HG02623 (cell line): ENCODE measurements around the gene NUDT6.
"Not testable (repeated sequence)": the region's sequence is repeated elsewhere in the genome, so short reads cannot be mapped to it uniquely, and the experiment has no call there.

Source experiments
- ATAC-seq: cut with Tn5 transposase; IDR thresholded peaks from one replicate; pipeline ENCODE4 v1.9.1; 2021; ENCODE audit warnings: moderate library complexity; ENCODE audit not compliant: unreplicated experiment

NUDT6 gene

GRCh38 chr4:122921971-122922876 is at the start of gene NUDT6:
NUDT6 (minus strand) TSS chr4:122922597; CDS start chr4:122922572, 25 bp downstream.
- peak; percentile 55 for ATAC-seq

DNA sequence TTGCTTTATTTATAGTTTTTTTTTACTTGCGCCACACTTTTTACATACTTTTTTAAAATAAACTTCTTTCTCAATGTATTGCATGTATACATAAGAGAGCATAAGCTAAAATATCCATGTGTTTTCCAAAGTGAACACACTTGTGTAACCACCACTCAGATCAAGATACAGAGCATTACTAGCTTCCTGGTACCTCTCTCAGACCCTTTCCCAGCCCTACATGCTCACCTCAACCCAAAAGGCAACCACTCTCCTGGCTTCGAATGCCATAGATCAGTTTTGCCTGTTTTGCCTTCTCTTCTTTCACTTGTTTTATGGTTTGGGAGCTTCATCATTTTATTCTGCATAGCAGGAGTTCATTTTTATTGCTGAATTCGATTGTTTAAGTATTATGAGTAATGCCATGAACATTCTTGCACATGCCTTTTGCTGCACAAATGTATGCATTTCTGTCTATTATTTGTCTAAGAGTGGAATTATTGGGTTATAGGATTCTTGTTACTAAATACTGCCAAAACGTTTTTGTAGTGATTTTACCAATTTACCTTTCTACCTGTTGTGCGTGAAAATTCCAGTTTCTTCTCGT is 45.9 kb upstream of the NUDT6 start:
- ATAC-seq, result no peak

DNA sequence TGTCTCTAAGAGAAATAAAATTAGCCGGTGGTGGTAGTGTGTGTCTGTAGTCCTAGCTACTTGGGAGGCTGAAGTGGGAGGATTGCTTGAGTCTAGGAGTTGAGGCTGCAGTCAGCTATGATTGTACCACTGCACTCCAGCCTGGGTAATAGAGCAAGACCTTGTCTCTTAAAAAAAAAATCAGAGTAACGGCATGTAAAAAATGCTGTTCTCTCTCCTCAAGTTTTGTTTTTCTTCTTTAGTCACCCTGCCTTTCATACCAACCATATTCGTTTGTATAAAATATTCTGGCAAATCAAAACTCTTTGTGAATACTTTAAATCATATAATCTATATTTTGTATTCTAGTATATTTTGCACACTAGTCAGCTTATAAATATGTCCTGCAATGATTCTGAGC is 44.8 kb upstream of the NUDT6 start:
- no peak for ATAC-seq

DNA sequence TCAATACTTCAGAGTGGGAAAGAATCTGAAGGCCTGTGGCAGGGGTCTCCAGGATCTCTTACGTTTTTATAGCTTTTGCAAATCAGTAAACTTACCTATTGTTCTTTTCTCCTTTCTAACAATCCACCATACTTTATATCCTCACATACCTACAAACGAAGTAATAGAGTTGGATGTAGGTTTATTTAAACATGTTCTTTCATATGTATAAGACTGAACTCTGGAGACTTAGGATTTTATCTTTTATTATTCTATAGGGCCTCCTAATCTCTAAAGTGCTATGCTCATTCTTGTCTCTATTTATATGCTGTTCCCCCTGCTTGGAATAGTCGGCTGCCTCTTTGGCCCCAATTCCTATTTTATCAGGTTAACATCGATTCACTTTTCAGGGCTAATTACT is 43.8 kb upstream of the NUDT6 start:
- no peak for ATAC-seq

GRCh38 chr4:122963216-122963615 is 40.8 kb upstream of the NUDT6 start:
- no peak for ATAC-seq

GRCh38 chr4:122960611-122961000 is 38.2 kb upstream of the NUDT6 start:
- ATAC-seq, result no peak

DNA sequence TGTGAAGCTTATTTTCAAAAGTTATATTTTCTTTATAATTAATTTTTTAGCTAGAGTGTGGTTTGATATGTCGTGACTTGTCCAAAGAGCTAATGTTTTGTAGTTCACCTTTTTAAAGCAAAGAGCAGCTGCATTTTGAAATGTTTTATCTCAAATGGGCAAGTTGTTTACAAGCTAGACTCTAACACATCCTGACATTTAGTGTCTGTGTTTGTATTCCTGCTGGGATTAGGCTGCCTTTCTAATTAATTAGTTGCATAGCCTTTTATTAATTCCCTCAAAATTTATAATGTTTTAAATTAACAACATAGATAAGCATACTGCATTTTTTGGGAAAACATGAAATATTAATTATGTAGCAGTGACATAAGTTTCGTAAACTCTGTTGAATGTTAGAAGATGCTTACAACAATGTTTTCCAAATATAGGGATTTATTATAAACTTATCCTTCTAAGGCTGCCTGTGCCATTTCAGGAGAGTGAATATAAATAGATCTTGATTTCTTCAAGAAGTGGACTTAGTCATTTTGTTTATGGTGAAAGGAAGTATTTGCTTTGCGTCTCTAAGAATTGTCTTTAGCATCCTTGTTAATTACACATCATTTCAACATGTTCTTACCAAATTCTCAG is 37.7 kb upstream of the NUDT6 start:
- ATAC-seq, result no peak

GRCh38 chr4:122959441-122959840 is 37.0 kb upstream of the NUDT6 start:
- no peak for ATAC-seq

DNA sequence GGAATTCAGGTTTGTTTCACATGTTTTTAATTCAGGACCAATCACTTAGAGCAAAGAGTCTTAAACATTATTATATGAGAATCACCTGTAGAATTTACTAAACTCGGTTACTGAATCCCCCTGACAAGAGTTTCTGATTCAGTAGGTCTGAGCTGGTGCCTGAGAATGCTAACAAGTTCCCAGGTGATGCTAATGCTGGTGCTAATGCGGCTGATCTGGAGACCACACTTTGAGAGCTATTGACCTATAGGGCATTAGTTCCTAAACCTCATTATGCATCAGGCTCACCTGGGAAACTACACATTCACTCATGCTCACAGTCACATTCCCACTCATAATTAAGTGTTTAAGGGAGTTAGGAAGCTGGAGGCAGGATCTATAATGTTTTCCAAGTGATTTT is 36.1 kb upstream of the NUDT6 start:
- no peak for ATAC-seq

GRCh38 chr4:122953924-122954323 is 31.5 kb upstream of the NUDT6 start:
- no peak for ATAC-seq

GRCh38 chr4:122952028-122952427 is 29.6 kb upstream of the NUDT6 start:
- no peak for ATAC-seq

DNA sequence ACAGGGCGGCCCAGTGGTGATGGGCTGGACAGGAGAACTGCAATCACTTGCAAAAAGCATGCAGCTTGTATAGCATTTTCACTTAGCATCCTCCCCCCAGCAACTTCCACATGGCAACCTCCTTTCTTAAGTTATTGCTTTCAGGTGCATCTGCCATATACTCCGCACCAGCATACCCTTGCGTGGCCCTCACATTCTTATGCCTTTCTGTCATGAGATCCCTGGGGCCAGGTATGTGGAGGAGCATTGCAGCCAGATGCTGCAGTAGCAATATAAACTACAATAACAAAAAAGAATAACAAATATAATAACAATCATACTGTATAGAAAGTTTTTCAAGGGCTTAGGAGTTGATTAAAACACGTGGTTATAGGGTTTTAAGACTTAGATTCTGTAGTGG is 26.3 kb upstream of the NUDT6 start:
- no peak for ATAC-seq

- no peak for ATAC-seq
Measured at GRCh38 chr4:122946142-122946541, 23.7 kb upstream of the NUDT6 start.

DNA sequence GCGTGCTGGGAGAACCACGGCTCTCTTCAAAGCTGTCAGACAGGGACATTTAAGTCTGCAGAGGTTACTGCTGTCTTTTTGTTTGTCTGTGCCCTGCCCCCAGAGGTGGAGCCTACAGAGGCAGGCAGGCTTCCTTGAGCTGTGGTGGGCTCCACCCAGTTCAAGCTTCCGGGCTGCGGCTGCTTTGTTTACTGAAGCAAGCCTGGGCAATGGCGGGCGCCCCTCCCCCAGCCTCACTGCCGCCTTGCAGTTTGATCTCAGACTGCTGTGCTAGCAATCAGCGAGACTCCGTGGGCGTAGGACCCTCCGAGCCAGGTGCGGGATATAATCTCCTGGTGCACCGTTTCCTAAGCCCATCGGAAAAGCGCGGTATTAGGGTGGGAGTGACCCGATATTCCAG is 22.7 kb upstream of the NUDT6 start:
- ATAC-seq, result not testable (repeated sequence)

- no peak for ATAC-seq
Measured at GRCh38 chr4:122932763-122933162, 10.4 kb upstream of the NUDT6 start.

DNA sequence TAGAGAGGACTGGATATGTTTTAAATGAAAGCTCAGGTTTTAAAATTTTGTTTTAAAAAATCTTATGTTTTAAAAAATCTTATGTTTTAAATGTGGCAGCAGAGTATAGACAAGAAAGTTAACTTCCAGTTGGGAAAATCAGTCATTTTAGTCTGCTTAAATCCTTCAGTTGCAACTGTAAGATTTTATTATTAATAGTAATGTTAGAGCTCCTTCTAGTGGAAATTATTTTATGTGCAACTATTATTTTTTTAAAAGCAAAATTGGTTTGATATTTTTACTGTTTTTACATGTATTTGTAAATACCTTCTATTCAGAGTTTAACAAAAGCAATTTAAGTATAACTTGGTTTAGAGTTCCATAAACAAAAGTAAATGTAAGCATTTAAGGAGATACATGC is 8.5 kb upstream of the NUDT6 start:
- no peak for ATAC-seq

DNA sequence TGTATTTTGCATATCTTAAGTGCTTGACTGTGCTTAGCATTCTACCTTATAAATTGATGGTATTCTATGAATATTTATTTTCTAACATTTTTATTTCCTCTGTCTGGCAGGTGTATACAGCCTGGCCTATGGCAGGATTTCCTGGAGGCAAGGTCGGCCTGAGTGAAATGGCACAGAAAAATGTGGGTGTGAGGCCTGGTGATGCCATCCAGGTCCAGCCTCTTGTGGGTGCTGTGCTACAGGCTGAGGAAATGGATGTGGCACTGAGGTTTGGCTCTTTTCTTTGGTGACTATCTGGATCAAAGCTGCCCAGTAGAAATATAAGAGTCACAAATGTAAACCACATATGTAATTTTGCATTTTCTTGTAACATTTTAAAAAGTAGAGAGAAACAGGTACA is 6.5 kb upstream of the NUDT6 start:
- no peak for ATAC-seq

GRCh38 chr4:122922877-122923511 is 597 bp upstream of the NUDT6 start:
- ATAC-seq, result peak; percentile 98

DNA sequence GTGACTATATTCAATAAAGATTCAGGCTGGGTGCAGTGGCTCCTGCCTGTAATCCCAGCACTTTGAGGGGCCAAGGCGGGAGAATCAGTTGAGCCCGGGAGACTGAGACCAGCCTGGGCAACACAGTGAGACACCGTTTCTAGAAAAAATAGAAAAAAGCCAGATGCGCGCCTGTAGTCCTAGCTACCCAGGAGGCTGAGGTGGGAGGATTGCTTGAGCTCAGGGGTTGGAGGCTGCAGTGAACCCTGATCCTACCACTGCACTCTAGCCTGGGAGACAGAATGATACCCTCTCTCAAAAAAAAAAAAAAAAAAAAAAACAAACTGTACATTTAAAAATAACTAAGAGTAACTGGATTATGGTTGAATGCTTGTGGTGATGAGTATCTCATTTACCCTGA is 1.1 kb downstream of the NUDT6 start:
- ATAC-seq, result no peak

- ATAC-seq, result no peak
Measured at GRCh38 chr4:122920473-122920872, 1.9 kb downstream of the NUDT6 start.

DNA sequence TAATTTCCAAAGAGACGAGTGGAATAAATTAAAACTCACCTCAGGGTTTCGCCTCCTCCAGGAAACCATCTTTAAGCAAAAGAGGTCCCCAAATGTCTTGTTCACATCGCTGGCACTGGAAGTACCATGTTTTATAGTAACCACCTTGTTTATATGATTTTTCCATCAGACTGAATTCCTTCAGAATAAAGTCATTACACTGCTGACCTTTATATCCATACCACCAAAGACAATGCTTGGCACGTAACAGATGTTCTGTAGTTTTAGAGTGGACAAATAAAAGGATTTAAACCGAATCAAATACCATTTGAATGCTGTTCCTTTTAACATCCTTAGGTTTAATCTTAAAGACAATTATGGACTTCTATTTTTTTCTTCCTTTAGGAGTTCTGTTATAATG is 4.7 kb downstream of the NUDT6 start:
- ATAC-seq, result no peak

- ATAC-seq, result no peak
Measured at GRCh38 chr4:122914938-122915337, 7.5 kb downstream of the NUDT6 start.
